Stomach smooth muscle (tissue), 2 donors: ENCODE results near the gene BHLHA9.
A peak's percentile ranks its signal among the peaks of the same experiment; 100 is the strongest.

ENCODE experiments used
- H3K27ac ChIP-seq: one replicate; pipeline ENCODE4 v1.7.0; 2013; ENCODE audit warnings: mild to moderate bottlenecking, low read length, inconsistent platforms
- H3K27me3 ChIP-seq, 2 donors: one replicate each; pipeline ENCODE4 v1.7.0; 2013; ENCODE audit warnings: low read length in 2 of 2; ENCODE audit not compliant: insufficient read depth in 2 of 2, control insufficient read depth in 1 of 2
- H3K36me3 ChIP-seq, 2 donors: one replicate each; pipeline ENCODE4 v1.7.0; 2013; ENCODE audit warnings: low read length in 2 of 2; ENCODE audit not compliant: control insufficient read depth in 2 of 2, insufficient read depth in 2 of 2
- H3K4me1 ChIP-seq: one replicate; pipeline ENCODE4 v1.7.0; 2013; ENCODE audit warnings: low read length; ENCODE audit not compliant: control insufficient read depth, insufficient read depth
- H3K4me3 ChIP-seq, 2 donors: one replicate each; pipeline ENCODE4 v1.7.0; 2013; ENCODE audit warnings: low read length in 2 of 2
- H3K9ac ChIP-seq, 2 donors: one replicate each; pipeline ENCODE4 v1.7.0; 2013; ENCODE audit warnings: low read length in 2 of 2, mild to moderate bottlenecking in 1 of 2
- H3K9me3 ChIP-seq, 2 donors: one replicate each; pipeline ENCODE4 v1.7.0; 2013; ENCODE audit warnings: low read length in 2 of 2; ENCODE audit not compliant: control insufficient read depth in 2 of 2
- donor health status: healthy.
- donor health status: Pancreatic carcinoma.

BHLHA9 gene

GRCh38 chr17:1255041-1255440 lies 15.2 kb upstream of the BHLHA9 start:
- peaks cover 0 to 2% of the 10 kb centered on the region in 2 donors for H3K27me3 ChIP-seq
- H3K4me1 ChIP-seq, result peaks cover 3% of the 10 kb centered on the region
- no peaks in the 10 kb centered on the region for H3K36me3 ChIP-seq
- H3K9ac ChIP-seq, result no peak overlapping the region
- H3K4me3 ChIP-seq, result no peak overlapping the region
- no peaks in the 10 kb centered on the region for H3K9me3 ChIP-seq
- H3K27ac ChIP-seq, result no peak overlapping the region

DNA sequence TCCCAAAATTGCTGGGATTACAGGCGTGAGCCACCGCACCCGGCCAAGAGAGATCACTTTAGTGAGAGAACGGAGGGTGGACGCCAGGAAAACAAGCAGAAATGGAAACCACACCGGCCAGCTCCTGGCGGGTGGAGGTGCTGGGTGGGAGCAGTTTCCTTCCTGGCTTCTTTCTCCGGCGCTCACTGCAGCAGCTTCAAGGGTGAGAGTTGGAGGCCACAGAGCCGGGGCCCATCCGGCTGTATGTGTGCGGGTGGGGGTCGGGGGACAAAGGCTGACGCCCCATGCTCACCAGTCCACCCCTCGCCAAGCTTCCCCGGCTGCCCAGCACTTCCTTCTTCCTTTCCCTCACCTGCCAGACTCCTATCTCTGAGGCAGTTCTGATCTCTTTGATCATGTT lies 13.5 kb upstream of the BHLHA9 start:
- Histone ChIP-seq H3K9me3 (no peaks in the 10 kb centered on the region), H3K27ac (no peak overlapping the region), H3K4me1 (peaks cover 11% of the 10 kb centered on the region), H3K9ac (no peak overlapping the region), H3K36me3 (no peaks in the 10 kb centered on the region), H3K4me3 (no peak overlapping the region), H3K27me3 (peaks cover 0 to 2% of the 10 kb centered on the region in 2 donors)

DNA sequence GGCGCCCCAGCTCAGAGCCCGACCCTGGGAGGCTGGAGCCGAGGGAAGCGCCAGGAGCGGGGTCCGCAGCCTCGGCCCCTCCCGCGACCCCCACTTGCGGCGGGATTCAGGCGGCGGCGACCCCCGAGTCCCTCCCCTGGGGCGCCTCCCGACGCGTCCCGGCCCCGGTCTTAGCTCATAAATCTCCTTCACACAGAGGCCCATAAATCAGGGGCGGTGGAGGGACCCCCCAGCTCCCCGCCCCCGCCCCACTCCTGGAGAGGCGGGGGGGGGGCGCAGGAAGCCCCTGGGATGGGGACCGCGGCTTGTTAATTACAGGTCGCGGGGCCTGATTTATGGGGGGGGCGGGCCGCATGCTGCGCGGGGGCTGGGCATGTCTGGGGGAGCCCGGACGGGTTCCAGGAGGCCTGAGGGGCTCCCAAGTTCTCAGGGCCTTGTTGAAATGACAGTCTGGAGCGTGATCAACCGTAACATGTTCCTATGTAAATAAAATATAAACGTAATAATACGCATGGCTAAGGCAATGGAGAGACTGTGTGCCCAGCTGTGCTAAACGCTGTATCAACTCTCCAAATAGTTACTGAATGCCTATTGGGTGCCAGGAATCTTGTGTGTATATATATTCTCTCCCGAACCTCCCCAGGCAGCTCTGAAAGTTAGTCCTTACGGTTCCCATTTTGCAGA lies 10.0 kb upstream of the BHLHA9 start:
- peaks cover 11% of the 10 kb centered on the region for H3K4me1 ChIP-seq
- H3K36me3 ChIP-seq, result no peaks in the 10 kb centered on the region
- peaks cover 0 to under 1% of the 10 kb centered on the region in 2 donors for H3K27me3 ChIP-seq
- peak overlapping the region in 1 of 2 donors; percentile 22 for H3K9ac ChIP-seq
- peak overlapping the region; percentile 11 to 78 for H3K4me3 ChIP-seq
- no peaks in the 10 kb centered on the region for H3K9me3 ChIP-seq
- no peak overlapping the region for H3K27ac ChIP-seq

- H3K4me3 ChIP-seq, result peak overlapping the region in 1 of 2 donors; percentile 11
- no peak overlapping the region for H3K27ac ChIP-seq
- H3K27me3 ChIP-seq, result no peaks in the 10 kb centered on the region
Observed at GRCh38 chr17:1260770-1261161, 9.5 kb upstream of the BHLHA9 start.

DNA sequence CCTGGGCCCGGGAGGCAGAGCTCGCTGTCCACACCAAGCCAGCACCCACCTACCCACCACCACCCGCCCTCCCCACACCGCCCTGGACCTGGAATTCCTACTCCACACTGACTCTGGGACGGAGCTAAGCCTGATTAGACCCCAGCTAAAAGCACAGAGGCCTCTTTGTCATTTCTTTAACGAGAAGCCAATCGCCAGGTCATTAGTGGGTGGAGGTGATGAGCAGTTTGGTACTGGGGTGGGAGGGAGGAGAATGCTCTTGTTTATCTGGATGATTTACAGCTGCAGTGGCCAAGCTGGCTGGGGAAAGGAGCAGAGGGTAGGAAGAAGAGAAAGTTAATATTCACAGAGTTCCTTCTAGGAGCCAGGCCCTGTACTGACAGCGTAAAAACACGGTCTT lies 6.0 kb upstream of the BHLHA9 start:
- H3K9me3 ChIP-seq, result no peaks in the 10 kb centered on the region
- no peak overlapping the region for H3K27ac ChIP-seq
- no peaks in the 10 kb centered on the region for H3K36me3 ChIP-seq
- H3K4me1 ChIP-seq, result peaks cover 15% of the 10 kb centered on the region
- no peak overlapping the region for H3K4me3 ChIP-seq
- no peaks in the 10 kb centered on the region for H3K27me3 ChIP-seq
- no peak overlapping the region for H3K9ac ChIP-seq

More at GRCh38 chr17:1260770-1261161, 9.5 kb upstream of the BHLHA9 start:
- Histone ChIP-seq H3K36me3 (no peaks in the 10 kb centered on the region), H3K9ac (peak overlapping the region in 1 of 2 donors; percentile 22), H3K4me1 (peaks cover 11% of the 10 kb centered on the region), H3K9me3 (no peaks in the 10 kb centered on the region)

- Histone ChIP-seq H3K4me1 (peaks cover 15% of the 10 kb centered on the region), H3K4me3 (peak overlapping the region; percentile 73 to 82), H3K27me3 (peaks cover 13 to 30% of the 10 kb centered on the region in 2 donors), H3K36me3 (no peaks in the 10 kb centered on the region), H3K9ac (peak overlapping the region; percentile 82 to 83), H3K9me3 (no peaks in the 10 kb centered on the region), H3K27ac (peak overlapping the region; percentile 66)
Observed at GRCh38 chr17:1267471-1267943, 2.7 kb upstream of the BHLHA9 start.

GRCh38 chr17:1271030-1271423 lies 783 bp downstream of the BHLHA9 start:
- Histone ChIP-seq H3K9ac (no peak overlapping the region), H3K27me3 (peaks cover 22 to 37% of the 10 kb centered on the region in 2 donors), H3K27ac (no peak overlapping the region), H3K9me3 (no peaks in the 10 kb centered on the region), H3K36me3 (no peaks in the 10 kb centered on the region), H3K4me3 (no peak overlapping the region), H3K4me1 (peaks cover 15% of the 10 kb centered on the region)

GRCh38 chr17:1271441-1271840 lies 1.2 kb downstream of the BHLHA9 start:
- Histone ChIP-seq H3K4me3 (no peak overlapping the region), H3K27ac (no peak overlapping the region), H3K27me3 (peaks cover 22 to 37% of the 10 kb centered on the region in 2 donors)

GRCh38 chr17:1272701-1273100 lies 2.5 kb downstream of the BHLHA9 start:
- H3K4me1 ChIP-seq, result peaks cover 12% of the 10 kb centered on the region
- no peak overlapping the region for H3K27ac ChIP-seq
- H3K27me3 ChIP-seq, result peaks cover 23 to 37% of the 10 kb centered on the region in 2 donors
- no peaks in the 10 kb centered on the region for H3K36me3 ChIP-seq
- no peak overlapping the region for H3K9ac ChIP-seq
- H3K9me3 ChIP-seq, result no peaks in the 10 kb centered on the region
- H3K4me3 ChIP-seq, result no peak overlapping the region

More at GRCh38 chr17:1271441-1271840, 1.2 kb downstream of the BHLHA9 start:
- H3K4me1 ChIP-seq, result peaks cover 15% of the 10 kb centered on the region
- H3K36me3 ChIP-seq, result no peaks in the 10 kb centered on the region
- H3K9me3 ChIP-seq, result no peaks in the 10 kb centered on the region
- H3K9ac ChIP-seq, result no peak overlapping the region

DNA sequence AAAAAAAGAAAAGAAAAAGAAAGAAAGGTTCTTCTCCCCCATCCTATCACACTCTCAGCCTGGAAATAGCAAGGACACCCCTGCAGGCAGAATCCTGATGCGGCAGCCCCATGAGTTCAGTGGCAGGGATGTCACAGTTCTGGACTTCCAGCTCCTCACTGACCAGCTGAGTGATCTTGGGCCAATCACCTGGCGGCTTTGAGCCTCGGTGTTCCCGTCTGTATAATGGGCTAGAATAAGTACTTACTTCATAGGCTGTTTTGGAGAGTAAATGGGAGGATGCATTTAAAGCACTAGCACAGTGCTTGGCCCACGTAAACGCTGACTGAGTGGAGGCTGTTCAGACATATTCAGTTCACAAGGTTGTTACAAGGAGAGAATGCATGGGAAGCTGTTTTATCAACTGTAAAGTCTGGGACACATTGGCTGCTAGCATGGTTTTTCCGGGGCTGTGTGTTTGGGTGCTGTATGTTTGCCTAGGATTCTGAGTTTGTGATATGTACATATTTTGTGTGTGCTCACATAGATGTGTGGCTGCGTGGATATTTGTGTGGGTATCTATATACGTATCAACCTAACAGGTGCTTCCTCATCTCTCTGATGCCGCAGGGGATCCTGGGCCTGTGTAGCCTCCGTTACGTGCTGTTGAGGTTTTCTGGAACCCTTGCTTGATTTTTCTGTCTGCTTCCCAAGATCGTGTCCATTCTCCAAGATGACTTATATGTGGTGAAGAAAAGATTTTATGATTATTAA lies 3.4 kb downstream of the BHLHA9 start:
- Histone ChIP-seq H3K9ac (no peak overlapping the region), H3K36me3 (no peaks in the 10 kb centered on the region), H3K27me3 (peaks cover 23 to 37% of the 10 kb centered on the region in 2 donors), H3K4me3 (no peak overlapping the region), H3K4me1 (peaks cover 11% of the 10 kb centered on the region), H3K9me3 (no peaks in the 10 kb centered on the region), H3K27ac (no peak overlapping the region)

GRCh38 chr17:1274245-1274608 lies 4.0 kb downstream of the BHLHA9 start:
- Histone ChIP-seq H3K4me1 (peaks cover 11% of the 10 kb centered on the region), H3K9me3 (no peaks in the 10 kb centered on the region), H3K9ac (no peak overlapping the region), H3K27me3 (peaks cover 23 to 37% of the 10 kb centered on the region in 2 donors), H3K36me3 (no peaks in the 10 kb centered on the region), H3K27ac (no peak overlapping the region), H3K4me3 (no peak overlapping the region)
